Measurements from ENCODE around the gene ROBO1. TPM values are rescaled to one million over a fixed set of nuclear protein-coding genes. Genes with fewer than 3 reads are reported as not detected.

ROBO1 gene
- total and polyA plus RNA-seq, 2 of the 13 experiments (the other 11 are each of a cell fraction or from before 2014, with no cell fraction given) = 52.2 to 71.0 TPM

DNA sequence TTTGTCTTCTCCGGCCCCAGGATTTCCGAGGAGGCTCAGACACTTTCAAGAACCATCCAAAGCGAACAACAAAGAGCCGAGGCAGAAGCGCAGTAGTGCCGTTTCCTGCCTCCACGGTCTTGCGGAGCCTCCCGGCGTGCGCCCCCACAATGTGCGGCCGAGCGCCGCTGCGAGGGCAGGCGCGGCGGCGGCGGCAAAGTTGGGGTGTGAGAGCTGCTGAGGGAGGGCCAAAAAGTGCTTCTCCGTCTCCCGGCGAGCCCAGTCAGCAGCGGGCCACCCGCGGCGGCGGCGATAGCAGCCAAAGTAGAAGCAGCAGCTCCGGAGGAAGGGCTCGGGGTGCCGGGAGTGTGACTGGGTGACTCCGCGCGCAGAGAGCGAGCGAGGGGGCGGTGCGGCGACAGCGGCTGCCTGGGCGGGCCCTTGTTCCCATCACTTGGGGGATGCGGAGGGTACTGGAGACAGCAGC is 749.1 kb downstream of the ROBO1 start (continued):
- TF ChIP-seq, protein P1, sequence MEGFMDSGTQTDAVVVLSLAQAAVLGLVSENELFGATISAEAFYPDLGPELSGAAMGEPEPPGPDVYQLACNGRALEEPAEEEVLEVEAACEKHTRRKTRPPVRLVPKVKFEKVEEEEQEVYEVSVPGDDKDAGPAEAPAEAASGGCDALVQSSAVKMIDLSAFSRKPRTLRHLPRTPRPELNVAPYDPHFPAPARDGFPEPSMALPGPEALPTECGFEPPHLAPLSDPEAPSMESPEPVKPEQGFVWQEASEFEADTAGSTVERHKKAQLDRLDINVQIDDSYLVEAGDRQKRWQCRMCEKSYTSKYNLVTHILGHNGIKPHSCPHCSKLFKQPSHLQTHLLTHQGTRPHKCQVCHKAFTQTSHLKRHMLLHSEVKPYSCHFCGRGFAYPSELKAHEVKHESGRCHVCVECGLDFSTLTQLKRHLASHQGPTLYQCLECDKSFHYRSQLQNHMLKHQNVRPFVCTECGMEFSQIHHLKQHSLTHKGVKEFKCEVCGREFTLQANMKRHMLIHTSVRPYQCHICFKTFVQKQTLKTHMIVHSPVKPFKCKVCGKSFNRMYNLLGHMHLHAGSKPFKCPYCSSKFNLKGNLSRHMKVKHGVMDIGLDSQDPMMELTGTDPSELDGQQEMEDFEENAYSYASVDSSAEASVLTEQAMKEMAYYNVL (CRISPR knock-in tag; IDR thresholded peaks at IDR 0.05; ENCODE audit: borderline replicate concordance) = peak; percentile 12; the same call in 1 of the 2 replicates
- TF ChIP-seq NPAS2 (CRISPR knock-in tag; IDR thresholded peaks at IDR 0.05; ENCODE audit: borderline replicate concordance) (no peak), MIXL1 (CRISPR knock-in tag; IDR thresholded peaks at IDR 0.05) (no peak), ZFP1 (CRISPR knock-in tag; IDR thresholded peaks at IDR 0.05) (no peak), TSC22D2 (CRISPR knock-in tag; IDR thresholded peaks at IDR 0.05; ENCODE audit: borderline replicate concordance) (no peak), ZIK1 (CRISPR knock-in tag; IDR thresholded peaks at IDR 0.05; ENCODE audit: borderline replicate concordance, low read depth) (no peak), ZBTB21 (CRISPR knock-in tag; IDR thresholded peaks at IDR 0.05) (no peak), RBM39 (IDR thresholded peaks at IDR 0.05; ENCODE audit: low read depth, low read length, poor library complexity, severe bottlenecking) (no peak), HOXA7 (CRISPR knock-in tag; IDR thresholded peaks at IDR 0.05) (no peak), SETDB1 (CRISPR knock-in tag; IDR thresholded peaks at IDR 0.05; ENCODE audit: borderline replicate concordance) (no peak), NR3C1 (CRISPR knock-in tag; IDR thresholded peaks at IDR 0.05) (no peak), EZH2 (conservative IDR thresholded peaks at IDR 0.05; ENCODE audit: low read depth, low read length) (no peak), GATAD1 (CRISPR knock-in tag; IDR thresholded peaks at IDR 0.05) (no peak), ZNF879 (CRISPR knock-in tag; IDR thresholded peaks at IDR 0.05) (no peak), FOXP1 (IDR thresholded peaks at IDR 0.05) (no peak), FOXP1 (CRISPR knock-in tag; IDR thresholded peaks at IDR 0.05) (no peak), KLF11 (CRISPR knock-in tag; IDR thresholded peaks at IDR 0.05) (no peak), ZNF337 (CRISPR knock-in tag; IDR thresholded peaks at IDR 0.05; ENCODE audit: borderline replicate concordance, low read depth) (no peak), SP4 (CRISPR knock-in tag; IDR thresholded peaks at IDR 0.05) (no peak), MTF2 (CRISPR knock-in tag; IDR thresholded peaks at IDR 0.05; ENCODE audit: borderline replicate concordance) (peak; percentile 41; the same call in 1 of the 2 replicates), ZNF558 (CRISPR knock-in tag; IDR thresholded peaks at IDR 0.05; ENCODE audit: borderline replicate concordance) (no peak)
- TF ChIP-seq, protein P2, sequence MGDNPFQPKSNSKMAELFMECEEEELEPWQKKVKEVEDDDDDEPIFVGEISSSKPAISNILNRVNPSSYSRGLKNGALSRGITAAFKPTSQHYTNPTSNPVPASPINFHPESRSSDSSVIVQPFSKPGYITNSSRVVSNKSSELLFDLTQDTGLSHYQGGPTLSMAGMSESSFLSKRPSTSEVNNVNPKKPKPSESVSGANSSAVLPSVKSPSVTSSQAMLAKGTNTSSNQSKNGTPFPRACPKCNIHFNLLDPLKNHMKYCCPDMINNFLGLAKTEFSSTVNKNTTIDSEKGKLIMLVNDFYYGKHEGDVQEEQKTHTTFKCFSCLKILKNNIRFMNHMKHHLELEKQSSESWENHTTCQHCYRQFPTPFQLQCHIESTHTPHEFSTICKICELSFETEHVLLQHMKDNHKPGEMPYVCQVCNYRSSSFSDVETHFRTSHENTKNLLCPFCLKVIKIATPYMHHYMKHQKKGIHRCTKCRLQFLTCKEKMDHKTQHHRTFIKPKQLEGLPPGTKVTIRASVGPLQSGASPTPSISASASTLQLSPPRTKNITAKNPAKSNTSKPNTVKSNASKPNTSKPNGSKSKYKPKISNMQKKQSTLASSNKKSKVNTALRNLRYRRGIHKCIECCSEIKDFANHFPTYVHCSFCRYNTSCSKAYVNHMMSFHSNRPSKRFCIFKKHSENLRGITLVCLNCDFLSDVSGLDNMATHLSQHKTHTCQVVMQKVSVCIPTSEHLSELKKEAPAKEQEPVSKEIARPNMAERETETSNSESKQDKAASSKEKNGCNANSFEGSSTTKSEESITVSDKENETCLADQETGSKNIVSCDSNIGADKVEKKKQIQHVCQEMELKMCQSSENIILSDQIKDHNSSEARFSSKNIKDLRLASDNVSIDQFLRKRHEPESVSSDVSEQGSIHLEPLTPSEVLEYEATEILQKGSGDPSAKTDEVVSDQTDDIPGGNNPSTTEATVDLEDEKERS (CRISPR knock-in tag; IDR thresholded peaks at IDR 0.05) = no peak
- TF ChIP-seq, protein P3, sequence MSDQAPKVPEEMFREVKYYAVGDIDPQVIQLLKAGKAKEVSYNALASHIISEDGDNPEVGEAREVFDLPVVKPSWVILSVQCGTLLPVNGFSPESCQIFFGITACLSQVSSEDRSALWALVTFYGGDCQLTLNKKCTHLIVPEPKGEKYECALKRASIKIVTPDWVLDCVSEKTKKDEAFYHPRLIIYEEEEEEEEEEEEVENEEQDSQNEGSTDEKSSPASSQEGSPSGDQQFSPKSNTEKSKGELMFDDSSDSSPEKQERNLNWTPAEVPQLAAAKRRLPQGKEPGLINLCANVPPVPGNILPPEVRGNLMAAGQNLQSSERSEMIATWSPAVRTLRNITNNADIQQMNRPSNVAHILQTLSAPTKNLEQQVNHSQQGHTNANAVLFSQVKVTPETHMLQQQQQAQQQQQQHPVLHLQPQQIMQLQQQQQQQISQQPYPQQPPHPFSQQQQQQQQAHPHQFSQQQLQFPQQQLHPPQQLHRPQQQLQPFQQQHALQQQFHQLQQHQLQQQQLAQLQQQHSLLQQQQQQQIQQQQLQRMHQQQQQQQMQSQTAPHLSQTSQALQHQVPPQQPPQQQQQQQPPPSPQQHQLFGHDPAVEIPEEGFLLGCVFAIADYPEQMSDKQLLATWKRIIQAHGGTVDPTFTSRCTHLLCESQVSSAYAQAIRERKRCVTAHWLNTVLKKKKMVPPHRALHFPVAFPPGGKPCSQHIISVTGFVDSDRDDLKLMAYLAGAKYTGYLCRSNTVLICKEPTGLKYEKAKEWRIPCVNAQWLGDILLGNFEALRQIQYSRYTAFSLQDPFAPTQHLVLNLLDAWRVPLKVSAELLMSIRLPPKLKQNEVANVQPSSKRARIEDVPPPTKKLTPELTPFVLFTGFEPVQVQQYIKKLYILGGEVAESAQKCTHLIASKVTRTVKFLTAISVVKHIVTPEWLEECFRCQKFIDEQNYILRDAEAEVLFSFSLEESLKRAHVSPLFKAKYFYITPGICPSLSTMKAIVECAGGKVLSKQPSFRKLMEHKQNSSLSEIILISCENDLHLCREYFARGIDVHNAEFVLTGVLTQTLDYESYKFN (CRISPR knock-in tag; conservative IDR thresholded peaks at IDR 0.05) = no peak; the same call in 1 of the 2 replicates
